Measurements from ENCODE around the gene SLC19A1.
A peak's percentile ranks its signal among the peaks of the same experiment; 100 is the strongest.

SLC19A1 gene

GRCh38 chr21:45543710-45544448, 1.6 kb upstream of the SLC19A1 start:
- no peak for DNase-seq

DNA sequence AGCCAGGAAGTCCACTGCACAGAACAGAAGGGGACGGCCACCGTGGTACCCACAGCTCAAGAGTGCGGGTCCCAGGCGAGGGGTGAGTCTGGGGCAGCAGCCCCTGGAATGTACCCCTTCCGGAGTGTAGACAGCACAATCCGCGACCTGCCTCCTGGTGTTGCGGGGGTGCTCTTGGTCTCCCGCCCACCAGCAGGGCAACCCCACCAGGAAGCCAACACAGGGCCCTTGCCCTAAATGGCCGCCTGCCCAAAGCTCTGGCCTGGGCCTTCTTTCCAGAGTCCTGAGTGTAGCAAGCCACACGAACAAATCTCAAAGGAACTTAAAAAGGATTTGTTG, 1.1 kb upstream of the SLC19A1 start:
- DNase-seq, result no peak

DNA sequence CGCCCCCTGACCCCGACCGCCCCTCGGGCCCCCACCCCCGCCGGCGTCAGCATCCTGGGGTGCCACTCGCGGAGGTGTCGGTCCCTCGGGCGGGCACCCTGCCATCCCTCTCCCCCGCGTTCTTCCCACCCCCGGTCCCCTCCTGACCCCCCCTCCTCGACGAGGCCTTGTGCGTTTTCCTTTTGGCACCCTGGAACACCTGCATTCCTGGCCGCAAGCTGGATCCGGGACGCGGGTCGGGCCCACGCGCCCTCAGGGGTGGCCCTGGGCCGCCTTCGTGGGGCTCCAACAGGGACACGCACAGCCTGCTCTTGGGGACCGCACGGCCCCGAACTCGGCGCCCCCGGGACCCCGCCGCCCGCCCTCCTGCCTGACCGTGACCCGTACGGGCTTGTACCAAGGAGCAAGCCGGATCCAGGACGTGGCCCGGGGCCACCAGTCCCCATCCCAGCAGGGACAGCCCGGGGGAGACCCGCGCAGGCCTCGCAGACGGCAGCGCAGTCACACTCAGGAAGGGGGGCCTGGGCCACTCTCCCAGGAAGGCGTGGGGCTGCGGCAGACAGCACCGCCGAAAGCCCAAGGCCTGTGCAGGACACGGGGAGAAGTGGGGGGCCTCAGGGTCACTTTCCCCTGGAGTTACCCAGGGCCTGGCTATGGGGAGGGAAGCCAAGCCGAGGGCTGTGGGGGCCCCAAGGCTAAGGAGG, 579 bp upstream of the SLC19A1 start:
- no peak for DNase-seq

- peak; percentile 57 for DNase-seq
These were observed 810 bp downstream of the SLC19A1 start for GRCh38 chr21:45541221-45542039.

- DNase-seq, result no peak
These were observed 1.7 kb downstream of the SLC19A1 start for GRCh38 chr21:45540601-45540970.

DNA sequence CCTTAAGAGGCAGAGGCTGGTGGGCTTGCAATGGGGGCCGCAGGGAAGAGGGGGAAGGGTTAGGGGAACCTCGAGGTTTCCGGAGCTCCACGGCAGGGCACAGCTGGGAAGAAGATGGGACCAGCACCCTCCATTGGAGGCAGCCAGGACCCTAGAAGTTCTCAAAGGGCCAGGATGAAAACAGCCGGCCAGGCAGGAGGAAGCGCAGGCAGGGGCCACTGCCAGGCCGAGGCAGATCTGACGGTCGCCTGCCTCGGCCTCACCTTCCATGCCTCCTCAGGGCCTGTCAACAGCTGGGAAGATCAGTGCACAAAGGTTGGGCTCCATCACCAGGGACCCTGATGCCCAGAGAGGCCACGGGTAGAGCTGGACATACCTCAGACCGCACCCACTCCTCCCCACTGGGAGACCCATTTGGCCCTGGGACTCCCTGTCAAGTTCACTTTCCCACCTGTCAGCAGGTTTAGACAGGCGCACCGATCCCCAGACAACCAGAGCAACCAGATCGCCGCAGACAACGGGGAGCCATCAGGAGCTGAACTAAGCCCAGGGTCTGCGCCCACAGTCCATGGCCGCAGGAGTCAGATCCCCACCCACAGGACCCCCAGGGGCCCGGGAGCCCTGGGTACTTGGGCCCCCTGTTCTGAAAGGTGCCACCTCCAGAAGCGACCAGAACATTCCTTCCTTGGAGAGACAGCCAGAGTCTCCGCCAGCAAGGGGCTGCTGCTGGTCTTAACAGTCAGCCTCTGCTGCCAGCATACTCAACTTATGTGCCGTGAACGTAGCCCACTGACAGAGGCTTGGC, 2.2 kb downstream of the SLC19A1 start:
- no peak for DNase-seq

GRCh38 chr21:45539046-45539795, 3.0 kb downstream of the SLC19A1 start:
- DNase-seq, result no peak

GRCh38 chr21:45538381-45539045, 3.7 kb downstream of the SLC19A1 start:
- DNase-seq, result no peak

- no peak for DNase-seq
These were observed 4.4 kb downstream of the SLC19A1 start for GRCh38 chr21:45537746-45538291.

GRCh38 chr21:45537111-45537745, 5.0 kb downstream of the SLC19A1 start:
- no peak for DNase-seq

DNA sequence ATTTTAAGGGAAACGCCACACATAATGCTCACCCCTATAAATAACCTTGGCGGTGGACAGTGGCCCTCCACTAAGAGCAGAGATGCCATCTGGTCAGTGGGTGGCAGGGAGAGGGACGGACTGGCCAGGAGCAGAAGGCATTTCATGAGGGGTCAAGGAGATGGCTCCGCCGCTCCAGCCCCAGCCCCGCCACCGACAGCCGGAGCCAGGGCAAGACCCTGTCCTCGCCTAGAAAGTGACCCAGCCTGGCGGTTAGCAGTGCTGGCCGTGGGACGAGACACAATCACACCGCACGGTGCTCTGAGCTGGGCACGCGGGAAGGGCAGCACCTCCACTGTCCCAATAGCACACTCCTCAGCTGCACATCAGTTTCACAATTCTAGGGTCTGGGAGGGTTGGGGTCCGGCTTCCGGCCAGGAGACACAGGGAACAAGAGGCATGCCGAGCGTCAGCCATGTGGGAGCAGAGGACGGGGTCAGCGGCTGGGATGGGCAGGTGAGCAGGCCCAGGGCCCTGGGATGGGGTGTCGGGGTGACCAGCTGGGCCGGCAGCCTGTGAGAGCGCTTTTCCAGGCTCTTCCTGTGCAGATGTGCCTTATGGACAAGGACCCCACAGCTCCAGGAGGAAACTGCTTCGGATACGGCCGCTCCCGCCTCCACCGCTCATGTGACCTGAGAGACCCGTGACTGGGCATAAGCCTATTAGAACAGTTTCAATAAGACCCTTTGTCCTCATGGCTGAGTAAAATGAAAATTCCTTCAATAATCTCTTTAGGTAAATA, 5.7 kb downstream of the SLC19A1 start:
- no peak for DNase-seq

DNA sequence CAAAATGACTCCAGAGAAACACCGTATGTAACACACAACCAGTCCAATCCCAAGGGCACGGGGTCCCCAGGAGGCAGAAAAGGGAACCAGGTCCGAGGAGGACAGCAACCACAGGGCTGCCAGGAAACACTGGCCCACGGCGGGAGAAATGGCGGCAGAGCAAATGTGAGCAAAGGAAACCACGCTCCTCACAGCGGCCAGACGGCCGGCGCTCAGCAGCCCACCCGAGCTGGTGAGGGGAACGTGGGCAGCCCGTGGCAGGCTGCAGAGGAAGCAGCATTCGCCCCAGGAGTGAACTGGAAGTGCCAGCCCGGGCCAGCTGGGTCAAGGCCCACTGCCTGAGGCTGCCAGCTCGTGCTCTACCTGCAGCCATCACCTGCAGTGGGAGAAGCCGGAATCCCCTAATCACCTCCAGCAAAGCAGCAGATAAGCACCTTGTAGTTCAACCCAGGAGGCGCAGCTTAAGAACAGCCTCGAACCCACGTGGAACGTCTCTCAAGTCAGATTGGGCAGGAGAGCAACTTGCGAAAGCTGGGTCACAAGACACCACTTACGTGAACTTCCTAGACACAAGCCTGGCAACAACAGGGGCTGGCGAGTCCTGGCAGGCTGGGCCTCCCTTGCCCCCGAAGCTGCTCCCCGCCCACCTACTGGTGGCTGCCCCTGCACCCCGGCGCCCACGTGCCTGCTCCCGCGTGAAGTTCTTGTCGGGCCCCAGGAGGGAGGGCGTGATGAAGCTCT, 6.7 kb downstream of the SLC19A1 start:
- no peak for DNase-seq

GRCh38 chr21:45534636-45535331, 7.5 kb downstream of the SLC19A1 start:
- DNase-seq, result no peak

DNA sequence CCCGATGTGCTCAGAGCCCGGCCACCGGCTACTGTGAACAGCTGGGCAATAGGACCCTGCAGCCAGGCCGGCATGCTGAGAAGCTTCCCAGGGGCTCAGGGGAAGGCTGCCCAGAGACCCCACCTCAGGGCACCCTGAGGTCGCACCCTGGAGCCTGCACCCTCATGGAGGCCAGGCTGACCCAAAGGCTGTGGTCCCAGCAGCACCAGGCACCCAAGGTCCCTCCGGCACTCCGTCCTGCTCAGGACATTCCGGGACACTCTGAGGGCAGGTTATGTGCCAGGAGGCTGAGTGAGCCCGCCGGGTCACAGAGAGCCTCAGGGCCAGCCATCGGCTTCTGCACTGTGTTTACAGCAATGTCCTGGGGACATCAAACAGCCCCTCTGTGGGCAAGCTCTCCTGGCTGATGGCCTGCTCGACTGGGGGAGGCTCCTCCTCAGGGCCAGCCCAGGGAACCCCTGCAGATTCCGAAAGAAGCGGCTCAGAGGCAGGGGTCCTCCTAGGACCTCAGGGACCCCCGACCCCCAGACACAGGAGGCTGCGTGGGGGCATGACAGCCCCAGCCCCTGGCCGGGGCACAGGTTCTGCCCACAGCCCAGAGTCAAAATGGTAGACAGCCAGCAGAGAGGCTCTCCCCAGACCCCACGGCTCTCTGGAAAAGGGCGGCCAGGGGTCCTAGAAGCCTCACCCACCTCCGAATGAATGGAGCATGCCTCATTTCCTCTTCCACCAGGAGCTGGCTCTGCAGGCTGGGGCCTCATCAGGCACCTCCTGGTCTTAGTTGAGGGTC, 8.2 kb downstream of the SLC19A1 start:
- DNase-seq, result no peak

- no peak for DNase-seq
These were observed 8.8 kb downstream of the SLC19A1 start for GRCh38 chr21:45533361-45533845.

- no peak for DNase-seq
These were observed 9.3 kb downstream of the SLC19A1 start for GRCh38 chr21:45532826-45533360.

Data from effector CD8-positive, alpha-beta T cell (primary cell).